Measurements from ENCODE around the gene ZMYND8. TPM values are rescaled to one million over a fixed set of nuclear protein-coding genes. Genes with fewer than 3 reads are reported as not detected.
"Not testable (repeated sequence)": the region's sequence is repeated elsewhere in the genome, so short reads cannot be mapped to it uniquely, and the experiment has no call there.

Gene ZMYND8
- total RNA-seq, 4 donors from 2014 or later = 29.7 to 42.4 (median 30.9) TPM

- H3K27ac ChIP-seq = no peak overlapping the region
- peaks cover 10 to 11% of the 10 kb centered on the region in 2 donors for H3K4me1 ChIP-seq
- no peaks in the 10 kb centered on the region for H3K27me3 ChIP-seq
- H3K4me3 ChIP-seq (replicated peaks in 1 of 3) = no peak overlapping the region
- TF ChIP-seq CTCF (IDR thresholded peaks at IDR 0.05) (no peak), POLR2A (IDR thresholded peaks at IDR 0.05) (no peak)
- WGBS, 2 donors = 95 to 96% methylated on average over 18 of the region's 18 CpGs
- peaks cover 23 to 26% of the 10 kb centered on the region in 2 donors for H3K36me3 ChIP-seq
- H3K9me3 ChIP-seq = no peaks in the 10 kb centered on the region
- DNase-seq = no peak
- intact Hi-C loops (cut with DNase I) = no loop called here
Observed at GRCh38 chr20:47246061-47246777, 110.3 kb downstream of the ZMYND8 start.

GRCh38 chr20:47245166-47245565 lies 111.3 kb downstream of the ZMYND8 start:
- 96 to 97% methylated on average over 11 of the region's 11 CpGs for WGBS, 2 donors
- intact Hi-C loops (cut with DNase I); H3K9me3 ChIP-seq: not testable (repeated sequence)

GRCh38 chr20:47244451-47244850 lies 112.0 kb downstream of the ZMYND8 start:
- DNase-seq = no peak
- Histone ChIP-seq H3K4me3 (replicated peaks in 1 of 3) (no peak overlapping the region), H3K9me3 (no peaks in the 10 kb centered on the region), H3K27me3 (no peaks in the 10 kb centered on the region), H3K27ac (no peak overlapping the region), H3K4me1 (peaks cover 10 to 11% of the 10 kb centered on the region in 2 donors), H3K36me3 (peaks cover 23 to 26% of the 10 kb centered on the region in 2 donors)
- 95% methylated on average over 3 of the region's 3 CpGs for WGBS, 2 donors
- intact Hi-C loops (cut with DNase I) = no loop called here
- no peak for TF ChIP-seq POLR2A (IDR thresholded peaks at IDR 0.05)
- TF ChIP-seq CTCF (IDR thresholded peaks at IDR 0.05) = no peak

More at GRCh38 chr20:47245166-47245565, 111.3 kb downstream of the ZMYND8 start:
- Histone ChIP-seq H3K36me3 (peaks cover 23 to 26% of the 10 kb centered on the region in 2 donors), H3K4me1 (peaks cover 10 to 11% of the 10 kb centered on the region in 2 donors)
- not testable (repeated sequence) for H3K27me3 ChIP-seq; H3K4me3 ChIP-seq (replicated peaks in 1 of 3); H3K27ac ChIP-seq; DNase-seq

GRCh38 chr20:47243532-47244305 lies 112.8 kb downstream of the ZMYND8 start:
- H3K4me1 ChIP-seq = peaks cover 10 to 11% of the 10 kb centered on the region in 2 donors
- no peaks in the 10 kb centered on the region for H3K27me3 ChIP-seq
- WGBS, 2 donors = 96 to 97% methylated on average over 3 of the region's 3 CpGs
- no peak overlapping the region for H3K27ac ChIP-seq
- H3K4me3 ChIP-seq (replicated peaks in 1 of 3) = no peak overlapping the region
- no peak for DNase-seq
- no peaks in the 10 kb centered on the region for H3K9me3 ChIP-seq
- intact Hi-C loops (cut with DNase I) = no loop called here
- no peak for TF ChIP-seq CTCF (IDR thresholded peaks at IDR 0.05)
- TF ChIP-seq POLR2A (IDR thresholded peaks at IDR 0.05) = no peak
- H3K36me3 ChIP-seq = peaks cover 18 to 23% of the 10 kb centered on the region in 2 donors

GRCh38 chr20:47243003-47243402 lies 113.5 kb downstream of the ZMYND8 start:
- no peak overlapping the region for H3K4me3 ChIP-seq (replicated peaks in 1 of 3)
- H3K9me3 ChIP-seq = no peaks in the 10 kb centered on the region
- no peak for DNase-seq
- TF ChIP-seq CTCF (IDR thresholded peaks at IDR 0.05) (no peak), POLR2A (IDR thresholded peaks at IDR 0.05) (no peak)
- no peak overlapping the region for H3K27ac ChIP-seq
- H3K27me3 ChIP-seq = no peaks in the 10 kb centered on the region
- intact Hi-C loops (cut with DNase I) = no loop called here
- 97 to 99% methylated on average over 4 of the region's 4 CpGs for WGBS, 2 donors
- peaks cover 13 to 22% of the 10 kb centered on the region in 2 donors for H3K36me3 ChIP-seq
- H3K4me1 ChIP-seq = peaks cover 10 to 11% of the 10 kb centered on the region in 2 donors

All from thyroid gland (tissue), 4 donors.